Parathyroid adenoma (tissue), 2 donors: Measurements from ENCODE around the gene EVPL.

Source experiments
- H2AFZ ChIP-seq: fragments of 300-600 bp; sonication (generic); one replicate; pipeline ENCODE4 v1.7.0; 2017; ENCODE audit warnings: antibody characterized with exemption, mild to moderate bottlenecking
- H3K27ac ChIP-seq: fragments of 300-600 bp; sonication (generic); one replicate; pipeline ENCODE4 v1.7.0; 2017
- H3K27me3 ChIP-seq: fragments of 300-600 bp; sonication (generic); one replicate; pipeline ENCODE4 v1.7.0; 2017; ENCODE audit warnings: low read length; ENCODE audit not compliant: control insufficient read depth, insufficient read depth
- H3K36me3 ChIP-seq: fragments of 300-600 bp; sonication (generic); one replicate; pipeline ENCODE4 v1.7.0; 2017; ENCODE audit warnings: low read length; ENCODE audit not compliant: control insufficient read depth, insufficient read depth
- H3K4me1 ChIP-seq: fragments of 300-600 bp; sonication (generic); one replicate; pipeline ENCODE4 v1.7.0; 2017; ENCODE audit warnings: control low read depth
- H3K4me2 ChIP-seq: fragments of 300-600 bp; sonication (generic); one replicate; pipeline ENCODE4 v1.7.0; 2017; ENCODE audit warnings: low read length
- H3K4me3 ChIP-seq: fragments of 300-600 bp; sonication (generic); one replicate; pipeline ENCODE4 v1.7.0; 2017; ENCODE audit warnings: low read depth, low read length
- H3K79me2 ChIP-seq: fragments of 300-600 bp; sonication (generic); one replicate; pipeline ENCODE4 v1.7.0; 2017; ENCODE audit warnings: control low read depth
- H3K9ac ChIP-seq: fragments of 300-600 bp; sonication (generic); one replicate; pipeline ENCODE4 v1.7.0; 2017; ENCODE audit warnings: mild to moderate bottlenecking
- H3K9me3 ChIP-seq: fragments of 300-600 bp; sonication (generic); one replicate; pipeline ENCODE4 v1.7.0; 2017; ENCODE audit warnings: low read length; ENCODE audit not compliant: control insufficient read depth
- TF ChIP-seq, protein P1 (sequence below): fragments of 300-600 bp; sonication (generic); IDR thresholded peaks from one replicate; pipeline ENCODE4 v1.7.0; 2017; ENCODE audit warnings: antibody characterized with exemption, mild to moderate bottlenecking
- donor health status: primary hyperparathyroidism.

The EVPL gene

GRCh38 chr17:76032780-76033108 lies 5.6 kb upstream of the EVPL start:
- Histone ChIP-seq H2AFZ (peak overlapping the region; percentile 87), H3K27me3 (no peaks in the 10 kb centered on the region), H3K79me2 (no peaks in the 10 kb centered on the region), H3K27ac (no peak overlapping the region), H3K4me2 (no peak overlapping the region), H3K36me3 (no peaks in the 10 kb centered on the region), H3K9ac (no peak overlapping the region), H3K4me1 (peaks cover 11% of the 10 kb centered on the region), H3K9me3 (no peaks in the 10 kb centered on the region), H3K4me3 (no peak overlapping the region)
- TF ChIP-seq, protein P1, sequence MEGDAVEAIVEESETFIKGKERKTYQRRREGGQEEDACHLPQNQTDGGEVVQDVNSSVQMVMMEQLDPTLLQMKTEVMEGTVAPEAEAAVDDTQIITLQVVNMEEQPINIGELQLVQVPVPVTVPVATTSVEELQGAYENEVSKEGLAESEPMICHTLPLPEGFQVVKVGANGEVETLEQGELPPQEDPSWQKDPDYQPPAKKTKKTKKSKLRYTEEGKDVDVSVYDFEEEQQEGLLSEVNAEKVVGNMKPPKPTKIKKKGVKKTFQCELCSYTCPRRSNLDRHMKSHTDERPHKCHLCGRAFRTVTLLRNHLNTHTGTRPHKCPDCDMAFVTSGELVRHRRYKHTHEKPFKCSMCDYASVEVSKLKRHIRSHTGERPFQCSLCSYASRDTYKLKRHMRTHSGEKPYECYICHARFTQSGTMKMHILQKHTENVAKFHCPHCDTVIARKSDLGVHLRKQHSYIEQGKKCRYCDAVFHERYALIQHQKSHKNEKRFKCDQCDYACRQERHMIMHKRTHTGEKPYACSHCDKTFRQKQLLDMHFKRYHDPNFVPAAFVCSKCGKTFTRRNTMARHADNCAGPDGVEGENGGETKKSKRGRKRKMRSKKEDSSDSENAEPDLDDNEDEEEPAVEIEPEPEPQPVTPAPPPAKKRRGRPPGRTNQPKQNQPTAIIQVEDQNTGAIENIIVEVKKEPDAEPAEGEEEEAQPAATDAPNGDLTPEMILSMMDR, result no peak

DNA sequence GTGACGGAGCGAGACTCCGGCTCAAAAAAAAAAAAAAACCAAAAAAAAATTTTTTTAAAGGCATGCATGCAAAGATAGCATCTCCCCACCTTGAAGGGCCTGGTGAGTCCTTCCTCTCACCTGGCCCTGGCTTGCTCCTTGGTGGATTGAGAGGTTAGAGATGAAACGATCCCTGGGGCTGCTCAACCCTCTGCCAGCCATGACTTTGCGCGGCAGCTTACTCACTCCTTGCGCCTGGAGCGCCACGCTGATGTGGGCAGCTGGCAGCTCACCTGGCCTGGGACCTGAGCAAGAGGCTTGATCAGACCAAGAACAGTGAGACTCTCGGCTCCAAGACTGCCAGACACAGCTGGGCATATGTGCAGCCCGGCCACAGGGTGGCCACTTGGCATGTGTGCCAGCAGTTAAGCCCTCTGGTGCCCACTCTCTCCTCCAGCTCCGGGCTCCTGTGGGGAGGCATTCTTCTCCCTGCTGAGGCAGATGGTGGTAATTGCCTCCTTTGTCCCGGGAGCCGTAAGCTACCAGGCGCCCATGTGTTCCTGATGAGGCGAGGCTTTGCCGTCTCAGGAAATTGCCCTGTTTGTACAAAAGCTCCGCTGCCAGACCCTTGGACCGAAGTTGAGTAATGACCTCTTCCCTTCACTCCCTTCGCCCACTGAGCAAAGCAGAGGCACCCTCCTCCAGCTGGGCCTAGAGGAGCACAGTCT lies 5.1 kb upstream of the EVPL start:
- TF ChIP-seq, protein P1, result peak; percentile 27
- no peaks in the 10 kb centered on the region for H3K9me3 ChIP-seq
- H3K4me1 ChIP-seq, result peaks cover 15% of the 10 kb centered on the region
- H3K36me3 ChIP-seq, result no peaks in the 10 kb centered on the region
- peak overlapping the region; percentile 39 for H3K27ac ChIP-seq
- no peaks in the 10 kb centered on the region for H3K79me2 ChIP-seq
- H3K4me2 ChIP-seq, result no peak overlapping the region
- no peaks in the 10 kb centered on the region for H3K27me3 ChIP-seq
- no peak overlapping the region for H3K9ac ChIP-seq
- no peak overlapping the region for H3K4me3 ChIP-seq
- peak overlapping the region; percentile 87 for H2AFZ ChIP-seq

DNA sequence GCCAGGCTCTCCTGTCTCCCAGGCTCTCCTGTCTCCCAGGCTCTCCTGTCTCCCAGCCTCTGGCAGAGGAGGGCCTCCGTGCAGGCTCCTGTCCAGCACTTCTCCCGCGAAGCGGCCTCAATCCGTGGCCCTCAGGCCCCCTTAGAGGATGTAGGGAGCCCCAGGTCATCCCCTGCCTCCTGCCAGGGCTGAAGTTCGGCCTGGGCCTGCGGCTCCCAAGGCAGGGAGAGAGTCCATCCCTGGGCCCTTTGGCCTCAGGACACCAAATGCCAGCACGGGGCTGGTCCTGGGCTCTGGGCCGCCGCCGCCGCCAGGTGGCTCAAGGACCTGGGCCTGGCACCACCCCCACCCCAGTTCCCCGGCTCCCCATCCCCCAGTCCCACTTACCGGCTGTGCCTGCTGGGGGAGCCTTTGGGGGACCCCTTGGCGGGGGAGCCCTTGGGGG lies 370 bp downstream of the EVPL start:
- peak overlapping the region; percentile 69 for H2AFZ ChIP-seq
- peak overlapping the region; percentile 47 for H3K4me3 ChIP-seq
- no peaks in the 10 kb centered on the region for H3K36me3 ChIP-seq
- TF ChIP-seq, protein P1, result peak; percentile 34
- H3K4me1 ChIP-seq, result peaks cover 11% of the 10 kb centered on the region
- no peaks in the 10 kb centered on the region for H3K79me2 ChIP-seq
- H3K9me3 ChIP-seq, result no peaks in the 10 kb centered on the region
- peak overlapping the region; percentile 54 for H3K9ac ChIP-seq
- H3K27me3 ChIP-seq, result no peaks in the 10 kb centered on the region
- peak overlapping the region; percentile 84 for H3K4me2 ChIP-seq
- peak overlapping the region; percentile 74 for H3K27ac ChIP-seq

- Histone ChIP-seq H3K9ac (no peak overlapping the region), H3K4me3 (no peak overlapping the region), H2AFZ (no peak overlapping the region), H3K9me3 (no peaks in the 10 kb centered on the region), H3K36me3 (no peaks in the 10 kb centered on the region), H3K27ac (no peak overlapping the region), H3K4me2 (no peak overlapping the region), H3K4me1 (peaks cover 11% of the 10 kb centered on the region), H3K27me3 (no peaks in the 10 kb centered on the region), H3K79me2 (no peaks in the 10 kb centered on the region)
- TF ChIP-seq, protein P1, result no peak
Measured at GRCh38 chr17:76025294-76025693, 1.8 kb downstream of the EVPL start.

- H3K9me3 ChIP-seq, result no peaks in the 10 kb centered on the region
- TF ChIP-seq, protein P1, result no peak
Measured at GRCh38 chr17:76024353-76024752, 2.8 kb downstream of the EVPL start.

More at GRCh38 chr17:76024353-76024752, 2.8 kb downstream of the EVPL start:
- Histone ChIP-seq H2AFZ (no peak overlapping the region), H3K4me1 (peaks cover 7% of the 10 kb centered on the region), H3K9ac (no peak overlapping the region), H3K27ac (no peak overlapping the region), H3K79me2 (no peaks in the 10 kb centered on the region), H3K4me3 (no peak overlapping the region), H3K27me3 (no peaks in the 10 kb centered on the region), H3K4me2 (no peak overlapping the region), H3K36me3 (no peaks in the 10 kb centered on the region)
